Peyer's patch (tissue), 4 donors: ENCODE measurements around the gene ALOX5AP.

Experiments
- POLR2A ChIP-seq, 2 donors: fragments of 450-650 bp; IDR thresholded peaks; one replicate each; pipeline ENCODE4 v1.5.1; 2017; ENCODE audit warnings: antibody characterized with exemption in 2 of 2, mild to moderate bottlenecking in 2 of 2, moderate library complexity in 2 of 2
- TF ChIP-seq, protein P1 (sequence below), 6 experiments: fragments of 450-650 bp in 4 of 6; fragments of 200-600 bp in 2 of 6; sonication (generic) in 1 of 6; IDR thresholded peaks; one replicate each; pipeline ENCODE4 v1.5.1; 2017 to 2019; ENCODE audit warnings: antibody characterized with exemption in 6 of 6, mild to moderate bottlenecking in 3 of 6, moderate library complexity in 1 of 6

DNA sequence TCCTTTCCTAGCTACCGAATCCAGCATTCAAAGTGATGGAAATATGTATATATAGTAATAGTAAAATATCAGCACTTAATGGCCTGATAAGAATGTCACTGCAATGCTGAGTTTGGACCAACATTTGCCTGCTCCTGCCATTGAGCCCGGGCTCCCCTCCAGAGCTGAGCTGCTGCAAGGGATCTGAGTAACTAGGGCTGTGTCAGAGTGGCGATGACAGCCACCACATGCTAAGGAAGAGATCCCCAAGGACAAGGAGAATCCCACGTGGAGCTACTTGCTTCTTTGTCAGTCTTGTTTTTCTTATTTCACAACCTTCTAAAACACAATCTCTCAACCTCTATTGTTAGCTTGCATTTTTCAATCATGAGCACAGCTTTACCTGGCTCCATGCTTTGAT is 19.5 kb upstream of the ALOX5AP start:
- TF ChIP-seq, protein P1, sequence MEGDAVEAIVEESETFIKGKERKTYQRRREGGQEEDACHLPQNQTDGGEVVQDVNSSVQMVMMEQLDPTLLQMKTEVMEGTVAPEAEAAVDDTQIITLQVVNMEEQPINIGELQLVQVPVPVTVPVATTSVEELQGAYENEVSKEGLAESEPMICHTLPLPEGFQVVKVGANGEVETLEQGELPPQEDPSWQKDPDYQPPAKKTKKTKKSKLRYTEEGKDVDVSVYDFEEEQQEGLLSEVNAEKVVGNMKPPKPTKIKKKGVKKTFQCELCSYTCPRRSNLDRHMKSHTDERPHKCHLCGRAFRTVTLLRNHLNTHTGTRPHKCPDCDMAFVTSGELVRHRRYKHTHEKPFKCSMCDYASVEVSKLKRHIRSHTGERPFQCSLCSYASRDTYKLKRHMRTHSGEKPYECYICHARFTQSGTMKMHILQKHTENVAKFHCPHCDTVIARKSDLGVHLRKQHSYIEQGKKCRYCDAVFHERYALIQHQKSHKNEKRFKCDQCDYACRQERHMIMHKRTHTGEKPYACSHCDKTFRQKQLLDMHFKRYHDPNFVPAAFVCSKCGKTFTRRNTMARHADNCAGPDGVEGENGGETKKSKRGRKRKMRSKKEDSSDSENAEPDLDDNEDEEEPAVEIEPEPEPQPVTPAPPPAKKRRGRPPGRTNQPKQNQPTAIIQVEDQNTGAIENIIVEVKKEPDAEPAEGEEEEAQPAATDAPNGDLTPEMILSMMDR (IDR thresholded peaks at IDR 0.05), result no peak
- TF ChIP-seq POLR2A (IDR thresholded peaks at IDR 0.05), result no peak
